PC-3 (cell line): Measurements from ENCODE around the gene CTNNA3. TPM values are rescaled to one million over a fixed set of nuclear protein-coding genes. Genes with fewer than 3 reads are reported as not detected.

Experiments
- ATAC-seq: fragments of 200-7000 bp; cut with Tn5 transposase; 2 replicates; pipeline ENCODE4 v1.9.1; 2020; ENCODE audit warnings: mild to moderate bottlenecking, moderate library complexity
- BruUV-seq: library from RNA; stranded (reverse); fragments of 400-500 nt; replicated peaks from 2 replicates; lab custom pipeline; 2021; lab: Mats Ljungman, UMichigan
- CTCF ChIA-PET: fragments of 300-600 bp; sonication (Branson Sonifier 250); formaldehyde crosslinking; loops from one replicate; lab custom pipeline; 2022; ENCODE audit warnings: antibody characterized with exemption; lab: Charles Lee
- POLR2A ChIA-PET: fragments of 300-600 bp; sonication (Branson Sonifier 250); formaldehyde crosslinking; loops from one replicate; lab custom pipeline; 2022; ENCODE audit warnings: antibody characterized with exemption; ENCODE audit not compliant: unreplicated experiment; lab: Charles Lee
- DNase-seq: peaks from one replicate; pipeline ENCODE4 v3.0.0-alpha.2; 2015
- H2AFZ ChIP-seq: fragments of 300-600 bp; sonication (generic); 2 replicates; pipeline ENCODE4 v1.6.0; 2016; ENCODE audit warnings: antibody characterized with exemption, low read length
- H3F3A ChIP-seq: fragments of 300-600 bp; sonication (generic); one replicate; pipeline ENCODE4 v1.6.0; 2017; ENCODE audit warnings: antibody characterized with exemption, low read length, control low read depth, mild to moderate bottlenecking; ENCODE audit not compliant: unreplicated experiment
- H3K27ac ChIP-seq: fragments of 300-600 bp; sonication (generic); 2 replicates; pipeline ENCODE4 v1.5.1; 2016; ENCODE audit warnings: mild to moderate bottlenecking, low read length
- H3K27me3 ChIP-seq: fragments of 300-600 bp; sonication (generic); 2 replicates; pipeline ENCODE4 v1.6.1; 2016; ENCODE audit warnings: low read length, mixed read lengths
- H3K36me3 ChIP-seq: fragments of 300-600 bp; sonication (generic); 2 replicates; pipeline ENCODE4 v1.6.1; 2016; ENCODE audit warnings: low read depth, mixed run types, low read length, mixed read lengths
- H3K4me1 ChIP-seq: fragments of 300-600 bp; sonication (generic); 2 replicates; pipeline ENCODE4 v1.5.1; 2016; ENCODE audit warnings: low read length; ENCODE audit not compliant: insufficient read depth
- H3K4me2 ChIP-seq: fragments of 300-600 bp; sonication (generic); 2 replicates; pipeline ENCODE4 v1.6.0; 2016; ENCODE audit warnings: low read length
- H3K4me3 ChIP-seq: fragments of 300-600 bp; sonication (generic); 2 replicates; pipeline ENCODE4 v1.5.1; 2016; ENCODE audit warnings: mild to moderate bottlenecking, low read length, mixed read lengths
- H3K79me2 ChIP-seq: fragments of 300-600 bp; sonication (generic); 2 replicates; pipeline ENCODE4 v1.6.1; 2017; ENCODE audit warnings: low read length, mixed read lengths
- H3K9ac ChIP-seq: fragments of 300-600 bp; sonication (generic); 2 replicates; pipeline ENCODE4 v1.6.0; 2016; ENCODE audit warnings: mild to moderate bottlenecking, low read length
- H3K9me2 ChIP-seq: fragments of 300-600 bp; sonication (generic); replicated peaks from 2 replicates; pipeline ENCODE4 v1.6.1; 2016; ENCODE audit warnings: mixed run types, low read length, mixed read lengths
- H3K9me3 ChIP-seq: fragments of 300-600 bp; sonication (generic); 2 replicates; pipeline ENCODE4 v1.6.1; 2016; ENCODE audit warnings: low read length, mixed read lengths
- H4K20me1 ChIP-seq: fragments of 300-600 bp; sonication (generic); 2 replicates; pipeline ENCODE4 v1.6.1; 2016; ENCODE audit warnings: low read length, mixed read lengths
- CTCF ChIP-seq: fragments of 300-600 bp; sonication (generic); conservative IDR thresholded peaks from 2 replicates; pipeline ENCODE4 v1.5.1; 2017; ENCODE audit warnings: antibody characterized with exemption, low read depth, mild to moderate bottlenecking, low read length
- EZH2 ChIP-seq: fragments of 300-600 bp; sonication (generic); IDR thresholded peaks from one replicate; pipeline ENCODE4 v1.6.1; 2017; ENCODE audit warnings: antibody characterized with exemption, mild to moderate bottlenecking, low read length; ENCODE audit not compliant: unreplicated experiment
- EZH2phosphoT487 ChIP-seq: fragments of 300-600 bp; sonication (generic); IDR thresholded peaks from 2 replicates; pipeline ENCODE4 v1.6.1; 2018; ENCODE audit warnings: mild to moderate bottlenecking, antibody characterized with exemption, low read length, borderline replicate concordance
- intact Hi-C: fragments of 100-400 bp; cut with micrococcal nuclease; formaldehyde crosslinking; loops from 2 replicates; pipeline ENCODE4 v1.9.0; 2023
- total RNA-seq: library from RNA; depleted of rRNA; stranded (reverse); fragments of >200 nt; gene quantifications from 2 replicates; pipeline ENCODE4 v1.2.3, GENCODE V29; 2014

Gene CTNNA3
- total RNA-seq, 1 experiment from 2014 or later, result 1.9 TPM

GRCh38 chr10:66833861-66834260, 862.1 kb downstream of the CTNNA3 start:
- peak overlapping the region; percentile 15 for H3K4me2 ChIP-seq
- peak overlapping the region; percentile 51 for H3K27ac ChIP-seq
- intact Hi-C loops, result no loop called here
- no TSS peak for BruUV-seq
- ChIA-PET CTCF (no interaction called here), POLR2A (interaction anchor here (0.6 kb wide), 2 partner anchors 76 to 158 kb away, joined by 3 to 4 read pairs; no protein-coding TSS in a partner anchor)
- H2AFZ ChIP-seq, result no peak overlapping the region
- no peaks in the 10 kb centered on the region for H4K20me1 ChIP-seq
- ATAC-seq, result peak; percentile 21
- H3K9me3 ChIP-seq, result no peaks in the 10 kb centered on the region
- H3K36me3 ChIP-seq, result no peaks in the 10 kb centered on the region
- no peak overlapping the region for H3K9ac ChIP-seq
- H3K27me3 ChIP-seq, result no peaks in the 10 kb centered on the region
- H3F3A ChIP-seq, result peaks cover 14% of the 10 kb centered on the region
- H3K4me1 ChIP-seq, result peaks cover 59% of the 10 kb centered on the region
- H3K4me3 ChIP-seq, result no peak overlapping the region
- peak; percentile 96 for DNase-seq
- 0 out of 2 replicates have a peak, but pooled peaks cover 5% of the 10 kb centered on the region for H3K9me2 ChIP-seq
- no peak for TF ChIP-seq EZH2
- TF ChIP-seq EZH2phosphoT487, result no peak
- TF ChIP-seq CTCF, result no peak
- H3K79me2 ChIP-seq, result no peaks in the 10 kb centered on the region

GRCh38 chr10:66832781-66833422, 863.1 kb downstream of the CTNNA3 start:
- H2AFZ ChIP-seq, result no peak overlapping the region
- H3F3A ChIP-seq, result peaks cover 20% of the 10 kb centered on the region
- ATAC-seq (no peak), DNase-seq (peak; percentile 47)
- peaks cover 67% of the 10 kb centered on the region for H3K4me1 ChIP-seq
- 0 out of 2 replicates have a peak, but pooled peaks cover 5% of the 10 kb centered on the region for H3K9me2 ChIP-seq
- H4K20me1 ChIP-seq, result no peaks in the 10 kb centered on the region
- BruUV-seq, result no TSS peak
- no peaks in the 10 kb centered on the region for H3K79me2 ChIP-seq
- no peak overlapping the region for H3K9ac ChIP-seq
- intact Hi-C loops, result no loop called here
- no peaks in the 10 kb centered on the region for H3K36me3 ChIP-seq
- H3K27me3 ChIP-seq, result no peaks in the 10 kb centered on the region
- 0 out of 2 replicates have a peak overlapping the region, but pooled peaks have one; percentile 1 for H3K27ac ChIP-seq
- H3K4me2 ChIP-seq, result peak overlapping the region; percentile 15; the same call in 1 of the 2 replicates
- no peaks in the 10 kb centered on the region for H3K9me3 ChIP-seq
- POLR2A ChIA-PET, result interaction anchor here (0.6 kb wide), 1 partner anchor 313 kb away, joined by 3 read pairs; no protein-coding TSS in a partner anchor
- CTCF ChIA-PET, result no interaction called here
- H3K4me3 ChIP-seq, result no peak overlapping the region
- TF ChIP-seq CTCF (no peak), EZH2 (no peak), EZH2phosphoT487 (no peak)
